Esophagus muscularis mucosa (tissue), 4 donors: ENCODE data around the gene PLAAT5.

Experiments
- EP300 ChIP-seq: sonication (generic); formaldehyde crosslinking; IDR thresholded peaks from one replicate; pipeline ENCODE4 v1.6.1; 2017; ENCODE audit warnings: antibody characterized with exemption
- POLR2A ChIP-seq: fragments of 450-650 bp; IDR thresholded peaks from one replicate; pipeline ENCODE4 v1.6.1; 2017; ENCODE audit warnings: antibody characterized with exemption, moderate library complexity, mild to moderate bottlenecking, low read depth
- POLR2AphosphoS5 ChIP-seq, 2 donors: sonication (generic); formaldehyde crosslinking; IDR thresholded peaks; one replicate each; pipeline ENCODE4 v1.6.1; 2017; ENCODE audit warnings: antibody characterized with exemption in 2 of 2
- TF ChIP-seq, protein P1 (sequence below), 3 experiments: fragments of 200-600 bp in 2 of 3; fragments of 450-650 bp in 1 of 3; sonication (generic) in 2 of 3; IDR thresholded peaks; one replicate each; pipeline ENCODE4 v1.5.1; 2017 to 2019; ENCODE audit warnings: antibody characterized with exemption in 3 of 3, mild to moderate bottlenecking in 2 of 3, moderate library complexity in 1 of 3

- TF ChIP-seq, protein P1, sequence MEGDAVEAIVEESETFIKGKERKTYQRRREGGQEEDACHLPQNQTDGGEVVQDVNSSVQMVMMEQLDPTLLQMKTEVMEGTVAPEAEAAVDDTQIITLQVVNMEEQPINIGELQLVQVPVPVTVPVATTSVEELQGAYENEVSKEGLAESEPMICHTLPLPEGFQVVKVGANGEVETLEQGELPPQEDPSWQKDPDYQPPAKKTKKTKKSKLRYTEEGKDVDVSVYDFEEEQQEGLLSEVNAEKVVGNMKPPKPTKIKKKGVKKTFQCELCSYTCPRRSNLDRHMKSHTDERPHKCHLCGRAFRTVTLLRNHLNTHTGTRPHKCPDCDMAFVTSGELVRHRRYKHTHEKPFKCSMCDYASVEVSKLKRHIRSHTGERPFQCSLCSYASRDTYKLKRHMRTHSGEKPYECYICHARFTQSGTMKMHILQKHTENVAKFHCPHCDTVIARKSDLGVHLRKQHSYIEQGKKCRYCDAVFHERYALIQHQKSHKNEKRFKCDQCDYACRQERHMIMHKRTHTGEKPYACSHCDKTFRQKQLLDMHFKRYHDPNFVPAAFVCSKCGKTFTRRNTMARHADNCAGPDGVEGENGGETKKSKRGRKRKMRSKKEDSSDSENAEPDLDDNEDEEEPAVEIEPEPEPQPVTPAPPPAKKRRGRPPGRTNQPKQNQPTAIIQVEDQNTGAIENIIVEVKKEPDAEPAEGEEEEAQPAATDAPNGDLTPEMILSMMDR (IDR thresholded peaks at IDR 0.05), result no peak
- TF ChIP-seq POLR2A (no peak), EP300 (no peak), POLR2AphosphoS5 (IDR thresholded peaks at IDR 0.05) (no peak)
Observed at GRCh38 chr11:63491636-63492372, 837 bp upstream of the PLAAT5 start.
